GM12878 (cell line): Measurements from ENCODE around the gene FAM117B. TPM values are rescaled to one million over a fixed set of nuclear protein-coding genes. Genes with fewer than 3 reads are reported as not detected.

Source experiments
- ATAC-seq: fragments of 200-7000 bp; cut with Tn5 transposase; 3 replicates; pipeline ENCODE4 v1.9.1; 2020; ENCODE audit warnings: mild to moderate bottlenecking, moderate library complexity
- BruUV-seq: library from RNA; stranded (reverse); fragments of 400-500 nt; replicated peaks from 2 replicates; lab custom pipeline; 2021; lab: Mats Ljungman, UMichigan
- CTCF ChIA-PET: fragments of 300-600 bp; sonication (Branson Sonifier 250); formaldehyde crosslinking; extraction: SDS; loops from one replicate; lab custom pipeline; 2021; ENCODE audit warnings: inconsistent platforms; lab: Yijun Ruan, JAX
- POLR2A ChIA-PET: fragments of 350-600 bp; formaldehyde crosslinking; extraction: SDS; loops from one replicate; lab custom pipeline; 2021; ENCODE audit warnings: inconsistent platforms; lab: Charles Lee
- RAD21 ChIA-PET: fragments of 300-600 bp; sonication (Branson Sonifier 250); formaldehyde crosslinking; loops from one replicate; lab custom pipeline; 2023; ENCODE audit warnings: antibody characterized with exemption; ENCODE audit not compliant: unreplicated experiment; lab: Charles Lee
- SMC1A ChIA-PET: fragments of 300-600 bp; sonication (Branson Sonifier 250); formaldehyde crosslinking; loops from one replicate; lab custom pipeline; 2023; ENCODE audit not compliant: unreplicated experiment, uncharacterized antibody; lab: Charles Lee
- DNase-seq: peaks from one replicate; pipeline ENCODE4 v3.0.0-alpha.2; 2011; ENCODE audit warnings: low read depth, low spot score
- FAIRE-seq: peaks from 3 replicates; lab custom pipeline; 2011; peaks lifted over from hg19 to GRCh38; lab: Jason Lieb, UNC
- H2AFZ ChIP-seq: 2 replicates; pipeline ENCODE4 v1.6.0; 2011; ENCODE audit warnings: low read depth, low read length, control low read depth; ENCODE audit not compliant: control insufficient read depth
- H3K27ac ChIP-seq: 2 replicates; pipeline ENCODE4 v1.5.1; 2011; ENCODE audit warnings: control low read depth; ENCODE audit not compliant: control insufficient read depth, insufficient read depth
- H3K27me3 ChIP-seq, 2 experiments: replicated peaks in 1 of 2; 2 replicates each; pipeline versions ENCODE4 v1.6.0 to v1.6.1; 2011; ENCODE audit warnings: low read length in 1 of 2; ENCODE audit not compliant: control insufficient read depth in 2 of 2, insufficient read depth in 2 of 2
- H3K36me3 ChIP-seq, 2 experiments: 2 replicates each; pipeline ENCODE4 v1.5.1; 2011; ENCODE audit warnings: low read length in 1 of 2; ENCODE audit not compliant: control insufficient read depth in 2 of 2, insufficient read depth in 2 of 2
- H3K4me1 ChIP-seq: 2 replicates; pipeline ENCODE4 v1.6.1; 2011; ENCODE audit warnings: mild to moderate bottlenecking, low read length, moderate library complexity, mixed read lengths; ENCODE audit not compliant: control insufficient read depth, insufficient read depth
- H3K4me2 ChIP-seq: 2 replicates; pipeline ENCODE4 v1.6.0; 2011; ENCODE audit warnings: control low read depth; ENCODE audit not compliant: control insufficient read depth, insufficient read depth
- H3K4me3 ChIP-seq: fragments of 200-600 bp; sonication (generic); 2 replicates; pipeline ENCODE4 v1.5.1; 2016
- H3K79me2 ChIP-seq: 2 replicates; pipeline ENCODE4 v1.6.0; 2011; ENCODE audit warnings: low read length; ENCODE audit not compliant: control insufficient read depth, insufficient read depth
- H3K9ac ChIP-seq: 2 replicates; pipeline ENCODE4 v1.8.0; 2011; ENCODE audit warnings: low read length, control low read depth, mixed read lengths; ENCODE audit not compliant: control insufficient read depth, insufficient read depth
- H3K9me3 ChIP-seq: replicated peaks from 3 replicates; pipeline ENCODE4 v1.5.1; 2011; ENCODE audit warnings: mild to moderate bottlenecking, low read length; ENCODE audit not compliant: control insufficient read depth, insufficient read depth
- H4K20me1 ChIP-seq: 2 replicates; pipeline ENCODE4 v1.6.0; 2011; ENCODE audit not compliant: control insufficient read depth, insufficient read depth
- E4F1 ChIP-seq: fragments of 450-650 bp; IDR thresholded peaks from 2 replicates; pipeline ENCODE4 v1.6.1; 2018; ENCODE audit warnings: borderline replicate concordance, mild to moderate bottlenecking; ENCODE audit not compliant: partially characterized antibody
- MTA2 ChIP-seq: fragments of 450-650 bp; IDR thresholded peaks from 2 replicates; pipeline ENCODE4 v1.6.1; 2016; ENCODE audit warnings: low read depth, mild to moderate bottlenecking, moderate library complexity
- MYB ChIP-seq: fragments of 150-350 bp; IDR thresholded peaks from 2 replicates; pipeline ENCODE4 v1.6.1; 2014; ENCODE audit warnings: mild to moderate bottlenecking, low read depth, low read length, borderline replicate concordance
- NBN ChIP-seq: fragments of 450-650 bp; IDR thresholded peaks from 2 replicates; pipeline ENCODE4 v1.6.1; 2016
- NFYB ChIP-seq: IDR thresholded peaks from 2 replicates; pipeline ENCODE4 v1.6.1; 2011; ENCODE audit warnings: low read depth, mild to moderate bottlenecking, low read length, improper control_type of control experiment, moderate library complexity; ENCODE audit not compliant: insufficient read depth
- NKRF ChIP-seq: fragments of 450-650 bp; conservative IDR thresholded peaks from 2 replicates; pipeline ENCODE4 v1.6.1; 2017; ENCODE audit warnings: mild to moderate bottlenecking, moderate library complexity
- PKNOX1 ChIP-seq: fragments of 450-650 bp; IDR thresholded peaks from 2 replicates; pipeline ENCODE4 v1.6.1; 2016; ENCODE audit warnings: mild to moderate bottlenecking
- POLR2AphosphoS2 ChIP-seq: IDR thresholded peaks from 2 replicates; pipeline ENCODE4 v1.6.1; 2011; ENCODE audit warnings: low read depth, mild to moderate bottlenecking, low read length, improper control_type of control experiment, moderate library complexity
- RFX5 ChIP-seq: IDR thresholded peaks from 2 replicates; pipeline ENCODE4 v1.6.1; 2011; ENCODE audit warnings: low read depth, low read length, improper control_type of control experiment
- ZBTB33 ChIP-seq: fragments of 450-650 bp; IDR thresholded peaks from 2 replicates; pipeline ENCODE4 v1.6.1; 2017; ENCODE audit warnings: mild to moderate bottlenecking
- WGBS: methylation state at CpG from one replicate; pipeline ENCODE4 v1.1.6; 2016; ENCODE audit warnings: low lambda C conversion rate; ENCODE audit not compliant: insufficient replicate concordance, insufficient coverage; ENCODE audit errors: missing lambda C conversion rate; 5-methylcytosine and 5-hydroxymethylcytosine counted together
- in situ Hi-C: fragments of 300-500 bp; cut with MboI; formaldehyde crosslinking; loops from 9 replicates; pipeline ENCODE4 v1.14.3; 2018; ENCODE audit warnings: mixed read lengths
- intact Hi-C: fragments of 100-400 bp; cut with micrococcal nuclease; formaldehyde crosslinking; loops from one replicate; pipeline ENCODE4 v1.14.2; 2022; ENCODE audit not compliant: unreplicated experiment
- polyA plus RNA-seq, 11 experiments: library from polyadenylated mRNA; depleted of rRNA in 4 of 11; unstranded in 6 of 11; stranded (reverse) in 5 of 11; fragments of >200 nt; fragmentation: Nextera tagmentation in 4 of 11; fragmentation: Illumina TruSeq in 1 of 11; extraction: Ambion mirVana in 4 of 11; extraction: Trizol in 1 of 11; gene quantifications; 1 replicate in 1 of 11; 2 replicates in 10 of 11; pipeline versions ENCODE4 v1.2.1 to v1.2.3, GENCODE V29; 2011 to 2016; ENCODE audit warnings: inconsistent platforms in 2 of 11, missing spikeins in 2 of 11, low read depth in 1 of 11
- total RNA-seq, 4 experiments: library from RNA; depleted of rRNA in 3 of 4; stranded (reverse); fragments of >200 nt in 3 of 4; fragmentation: Illumina TruSeq in 1 of 4; extraction: Trizol in 1 of 4; gene quantifications; 2 replicates each; pipeline versions ENCODE4 v1.2.1 to v1.2.3, GENCODE V29; 2013 to 2021

Gene FAM117B
- total and polyA plus RNA-seq, 10 of the 15 experiments (the other 5 are each of a cell fraction or from before 2014, with no cell fraction given) = 1.6 to 7.6 (median 4.2) TPM

- no peak for TF ChIP-seq MYB
Observed at GRCh38 chr2:202681688-202682205, 47.0 kb downstream of the FAM117B start (continued).

- RAD21 ChIA-PET = no interaction called here
- H3K9ac ChIP-seq = no peak overlapping the region
- H3K4me2 ChIP-seq = no peak overlapping the region
- H3K4me3 ChIP-seq = no peak overlapping the region
- intact Hi-C loops = no loop called here
- 96% methylated on average over 12 of the region's 12 CpGs for WGBS
- BruUV-seq = no TSS peak
- no peaks in the 10 kb centered on the region for H3K4me1 ChIP-seq
- peaks cover 2% of the 10 kb centered on the region; the same call in 2 of the 3 replicates for H3K9me3 ChIP-seq
- no peak for FAIRE-seq
- H2AFZ ChIP-seq = no peak overlapping the region
- POLR2A ChIA-PET = no interaction called here
- TF ChIP-seq PKNOX1 (no peak), POLR2AphosphoS2 (no peak), NFYB (no peak), NKRF (no peak), MTA2 (no peak), ZBTB33 (no peak), E4F1 (no peak), NBN (no peak), RFX5 (no peak)
- TF ChIP-seq, all 136 proteins: peak for 0
- H3K27me3 ChIP-seq = no peaks in the 10 kb centered on the region
- H3K27ac ChIP-seq = no peak overlapping the region
- H3K36me3 ChIP-seq = no peaks in the 10 kb centered on the region
- in situ Hi-C loops = no loop called here
- H3K79me2 ChIP-seq = no peaks in the 10 kb centered on the region
- no peak for DNase-seq
- H4K20me1 ChIP-seq = no peaks in the 10 kb centered on the region
- ChIA-PET SMC1A (interaction anchor here (0.8 kb wide), 1 partner anchor 9 kb away, joined by 3 read pairs; no protein-coding TSS in a partner anchor), CTCF (no interaction called here)
- ATAC-seq = no peak
Observed at GRCh38 chr2:202682274-202682673, 47.5 kb downstream of the FAM117B start.
